ENCODE data around the gene SPDYE6. TPM values are rescaled to one million over a fixed set of nuclear protein-coding genes. Genes with fewer than 3 reads are reported as not detected.
"Not testable (repeated sequence)": the region's sequence is repeated elsewhere in the genome, so short reads cannot be mapped to it uniquely, and the experiment has no call there.

The SPDYE6 gene
- total and polyA plus RNA-seq, 2 experiments from 2014 or later, result not detected

GRCh38 chr7:102387064-102387463 is 30.8 kb upstream of the SPDYE6 start:
- no peak overlapping the region for H3K27ac Mint-ChIP-seq

DNA sequence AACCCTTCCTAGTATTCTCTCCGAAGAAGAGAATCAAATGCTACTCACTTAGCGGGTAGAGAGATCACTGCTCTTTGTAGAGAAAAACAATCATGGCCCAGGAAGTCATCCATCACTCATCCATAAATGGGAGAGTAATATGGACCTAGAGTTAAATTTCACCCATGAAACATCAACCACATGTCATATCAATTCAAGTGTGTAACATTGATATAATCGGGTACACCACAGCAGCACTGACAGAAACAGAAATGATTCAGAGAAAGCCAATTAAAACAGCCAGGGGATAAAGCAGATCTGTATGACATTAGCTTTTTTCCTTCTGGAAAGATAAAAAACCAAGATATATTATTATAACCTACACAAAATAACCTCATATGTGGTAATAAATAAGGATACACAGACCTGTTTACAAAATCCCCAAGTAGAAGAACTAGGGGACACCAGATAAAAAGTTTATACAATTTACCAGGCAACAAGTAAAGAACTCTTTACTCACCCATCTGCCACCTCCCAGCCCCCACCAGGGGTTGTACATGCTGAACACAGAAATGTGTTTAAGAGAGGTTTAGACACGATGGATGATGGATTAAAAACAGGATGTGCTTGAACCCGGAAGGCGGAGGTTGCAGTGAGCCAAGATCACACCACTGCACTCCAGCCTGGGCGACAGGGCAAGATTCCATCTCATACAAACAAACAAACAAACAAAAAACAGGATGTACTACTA is 25.6 kb upstream of the SPDYE6 start:
- H4K20me1 ChIP-seq (replicated peaks; ENCODE audit: insufficient read depth); H3K4me2 ChIP-seq; H3K9me3 Mint-ChIP-seq; H3K27ac ChIP-seq (ENCODE audit: low read depth); H3K36me3 ChIP-seq (ENCODE audit: insufficient read depth); H3K27me3 ChIP-seq (ENCODE audit: insufficient read depth); H2AFZ ChIP-seq; H3K9me2 ChIP-seq (ENCODE audit: insufficient read depth); DNase-seq (ENCODE audit: low spot score); ATAC-seq; H3F3A ChIP-seq (replicated peaks; ENCODE audit: low read depth); H3K27me3 Mint-ChIP-seq (ENCODE audit: insufficient read depth, low read depth, poor library complexity); H3K4me3 Mint-ChIP-seq; H3K4me3 ChIP-seq; H3K79me2 ChIP-seq (replicated peaks; ENCODE audit: insufficient read depth): not testable (repeated sequence)
- peaks cover 10% of the 10 kb centered on the region; the same call in 1 of the 2 replicates for H3K4me1 ChIP-seq (ENCODE audit: insufficient read depth)
- H3K27ac Mint-ChIP-seq, result peak overlapping the region; percentile 38; the same call in 1 of the 2 replicates
- peaks cover 66% of the 10 kb centered on the region for H3K36me3 Mint-ChIP-seq (ENCODE audit: low read depth)
- peaks cover 20% of the 10 kb centered on the region; the same call in 2 of the 3 replicates for H3K4me1 Mint-ChIP-seq

More at GRCh38 chr7:102387064-102387463, 30.8 kb upstream of the SPDYE6 start:
- H3K4me2 ChIP-seq, result no peak overlapping the region
- H3K4me3 Mint-ChIP-seq, result no peak overlapping the region
- no peaks in the 10 kb centered on the region for H3K9me2 ChIP-seq (ENCODE audit: insufficient read depth)
- H3K9me3 Mint-ChIP-seq, result no peaks in the 10 kb centered on the region; the same call in 2 of the 3 replicates
- H3K36me3 Mint-ChIP-seq (ENCODE audit: low read depth), result peaks cover 30% of the 10 kb centered on the region
- TF ChIP-seq JUNB (IDR thresholded peaks at IDR 0.05; ENCODE audit: unreplicated experiment) (no peak), STAT1 (IDR thresholded peaks at IDR 0.05; ENCODE audit: unreplicated experiment) (no peak), ZNF114 (CRISPR knock-in tag; IDR thresholded peaks at IDR 0.05) (no peak), EZH2phosphoT487 (IDR thresholded peaks at IDR 0.05; ENCODE audit: unreplicated experiment) (no peak), NANOG (IDR thresholded peaks at IDR 0.05; ENCODE audit: borderline replicate concordance) (no peak), POLR2AphosphoS5 (IDR thresholded peaks at IDR 0.05; ENCODE audit: low read depth) (no peak)
- TF ChIP-seq, protein P1, sequence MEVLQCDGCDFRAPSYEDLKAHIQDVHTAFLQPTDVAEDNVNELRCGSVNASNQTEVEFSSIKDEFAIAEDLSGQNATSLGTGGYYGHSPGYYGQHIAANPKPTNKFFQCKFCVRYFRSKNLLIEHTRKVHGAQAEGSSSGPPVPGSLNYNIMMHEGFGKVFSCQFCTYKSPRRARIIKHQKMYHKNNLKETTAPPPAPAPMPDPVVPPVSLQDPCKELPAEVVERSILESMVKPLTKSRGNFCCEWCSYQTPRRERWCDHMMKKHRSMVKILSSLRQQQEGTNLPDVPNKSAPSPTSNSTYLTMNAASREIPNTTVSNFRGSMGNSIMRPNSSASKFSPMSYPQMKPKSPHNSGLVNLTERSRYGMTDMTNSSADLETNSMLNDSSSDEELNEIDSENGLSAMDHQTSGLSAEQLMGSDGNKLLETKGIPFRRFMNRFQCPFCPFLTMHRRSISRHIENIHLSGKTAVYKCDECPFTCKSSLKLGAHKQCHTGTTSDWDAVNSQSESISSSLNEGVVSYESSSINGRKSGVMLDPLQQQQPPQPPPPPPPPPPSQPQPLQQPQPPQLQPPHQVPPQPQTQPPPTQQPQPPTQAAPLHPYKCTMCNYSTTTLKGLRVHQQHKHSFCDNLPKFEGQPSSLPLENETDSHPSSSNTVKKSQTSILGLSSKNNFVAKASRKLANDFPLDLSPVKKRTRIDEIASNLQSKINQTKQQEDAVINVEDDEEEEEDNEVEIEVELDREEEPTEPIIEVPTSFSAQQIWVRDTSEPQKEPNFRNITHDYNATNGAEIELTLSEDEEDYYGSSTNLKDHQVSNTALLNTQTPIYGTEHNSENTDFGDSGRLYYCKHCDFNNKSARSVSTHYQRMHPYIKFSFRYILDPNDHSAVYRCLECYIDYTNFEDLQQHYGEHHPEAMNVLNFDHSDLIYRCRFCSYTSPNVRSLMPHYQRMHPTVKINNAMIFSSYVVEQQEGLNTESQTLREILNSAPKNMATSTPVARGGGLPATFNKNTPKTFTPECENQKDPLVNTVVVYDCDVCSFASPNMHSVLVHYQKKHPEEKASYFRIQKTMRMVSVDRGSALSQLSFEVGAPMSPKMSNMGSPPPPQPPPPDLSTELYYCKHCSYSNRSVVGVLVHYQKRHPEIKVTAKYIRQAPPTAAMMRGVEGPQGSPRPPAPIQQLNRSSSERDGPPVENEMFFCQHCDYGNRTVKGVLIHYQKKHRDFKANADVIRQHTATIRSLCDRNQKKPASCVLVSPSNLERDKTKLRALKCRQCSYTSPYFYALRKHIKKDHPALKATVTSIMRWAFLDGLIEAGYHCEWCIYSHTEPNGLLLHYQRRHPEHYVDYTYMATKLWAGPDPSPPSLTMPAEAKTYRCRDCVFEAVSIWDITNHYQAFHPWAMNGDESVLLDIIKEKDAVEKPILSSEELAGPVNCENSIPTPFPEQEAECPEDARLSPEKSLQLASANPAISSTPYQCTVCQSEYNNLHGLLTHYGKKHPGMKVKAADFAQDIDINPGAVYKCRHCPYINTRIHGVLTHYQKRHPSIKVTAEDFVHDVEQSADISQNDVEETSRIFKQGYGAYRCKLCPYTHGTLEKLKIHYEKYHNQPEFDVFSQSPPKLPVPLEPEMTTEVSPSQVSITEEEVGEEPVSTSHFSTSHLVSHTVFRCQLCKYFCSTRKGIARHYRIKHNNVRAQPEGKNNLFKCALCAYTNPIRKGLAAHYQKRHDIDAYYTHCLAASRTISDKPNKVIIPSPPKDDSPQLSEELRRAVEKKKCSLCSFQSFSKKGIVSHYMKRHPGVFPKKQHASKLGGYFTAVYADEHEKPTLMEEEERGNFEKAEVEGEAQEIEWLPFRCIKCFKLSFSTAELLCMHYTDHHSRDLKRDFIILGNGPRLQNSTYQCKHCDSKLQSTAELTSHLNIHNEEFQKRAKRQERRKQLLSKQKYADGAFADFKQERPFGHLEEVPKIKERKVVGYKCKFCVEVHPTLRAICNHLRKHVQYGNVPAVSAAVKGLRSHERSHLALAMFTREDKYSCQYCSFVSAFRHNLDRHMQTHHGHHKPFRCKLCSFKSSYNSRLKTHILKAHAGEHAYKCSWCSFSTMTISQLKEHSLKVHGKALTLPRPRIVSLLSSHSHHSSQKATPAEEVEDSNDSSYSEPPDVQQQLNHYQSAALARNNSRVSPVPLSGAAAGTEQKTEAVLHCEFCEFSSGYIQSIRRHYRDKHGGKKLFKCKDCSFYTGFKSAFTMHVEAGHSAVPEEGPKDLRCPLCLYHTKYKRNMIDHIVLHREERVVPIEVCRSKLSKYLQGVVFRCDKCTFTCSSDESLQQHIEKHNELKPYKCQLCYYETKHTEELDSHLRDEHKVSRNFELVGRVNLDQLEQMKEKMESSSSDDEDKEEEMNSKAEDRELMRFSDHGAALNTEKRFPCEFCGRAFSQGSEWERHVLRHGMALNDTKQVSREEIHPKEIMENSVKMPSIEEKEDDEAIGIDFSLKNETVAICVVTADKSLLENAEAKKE (CRISPR knock-in tag; IDR thresholded peaks at IDR 0.05), result no peak
- DNase-seq (ENCODE audit: low spot score) (no peak), ATAC-seq (no peak)
- no peak overlapping the region for H2AFZ ChIP-seq
- no peaks in the 10 kb centered on the region; the same call in 1 of the 2 replicates for H4K20me1 ChIP-seq (replicated peaks; ENCODE audit: insufficient read depth)
- no peaks in the 10 kb centered on the region for H3K4me1 ChIP-seq (ENCODE audit: insufficient read depth)
- H3K79me2 ChIP-seq (replicated peaks; ENCODE audit: insufficient read depth), result no peaks in the 10 kb centered on the region
- H3K27ac ChIP-seq (ENCODE audit: low read depth), result no peak overlapping the region
- H3K4me3 ChIP-seq, result no peak overlapping the region
- no peaks in the 10 kb centered on the region for H3F3A ChIP-seq (replicated peaks; ENCODE audit: low read depth)
- no peaks in the 10 kb centered on the region; the same call in 2 of the 3 replicates for H3K4me1 Mint-ChIP-seq
- H3K27me3 ChIP-seq (ENCODE audit: insufficient read depth), result no peaks in the 10 kb centered on the region
- no peaks in the 10 kb centered on the region for H3K27me3 Mint-ChIP-seq (ENCODE audit: insufficient read depth, low read depth, poor library complexity)
- peaks cover under 1% of the 10 kb centered on the region; the same call in 1 of the 2 replicates for H3K36me3 ChIP-seq (ENCODE audit: insufficient read depth)

- peak overlapping the region; percentile 85 for H3K27ac ChIP-seq (ENCODE audit: low read depth)
- H3K27me3 ChIP-seq (ENCODE audit: insufficient read depth); H3F3A ChIP-seq (replicated peaks; ENCODE audit: low read depth); H3K36me3 ChIP-seq (ENCODE audit: insufficient read depth); H3K79me2 ChIP-seq (replicated peaks; ENCODE audit: insufficient read depth); H4K20me1 ChIP-seq (replicated peaks; ENCODE audit: insufficient read depth); H3K4me2 ChIP-seq; H3K9me3 Mint-ChIP-seq; DNase-seq (ENCODE audit: low spot score); H3K9me2 ChIP-seq (ENCODE audit: insufficient read depth); H2AFZ ChIP-seq; H3K4me3 ChIP-seq; H3K27me3 Mint-ChIP-seq (ENCODE audit: insufficient read depth, low read depth, poor library complexity): not testable (repeated sequence)
- Mint-ChIP-seq H3K36me3 (ENCODE audit: low read depth) (peaks cover 68% of the 10 kb centered on the region), H3K27ac (peak overlapping the region; percentile 69), H3K4me3 (peak overlapping the region; percentile 2; the same call in 1 of the 3 replicates), H3K4me1 (peaks cover 20% of the 10 kb centered on the region; the same call in 2 of the 3 replicates)
- ATAC-seq, result peak; percentile 75
- H3K4me1 ChIP-seq (ENCODE audit: insufficient read depth), result peaks cover 10% of the 10 kb centered on the region; the same call in 1 of the 2 replicates
These were observed 24.6 kb upstream of the SPDYE6 start for GRCh38 chr7:102380837-102381236.

Data from GM23338 (cell line).